ENCODE data around the gene NEURL2.

GRCh38 chr20:45905505-45906079 lies 14.6 kb upstream of the NEURL2 start:
- TF ChIP-seq POU6F1 (CRISPR knock-in tag; IDR thresholded peaks at IDR 0.05; ENCODE audit: borderline replicate concordance, low read depth) (no peak), ISL1 (CRISPR knock-in tag; IDR thresholded peaks at IDR 0.05) (no peak), ARNTL (CRISPR knock-in tag; IDR thresholded peaks at IDR 0.05; ENCODE audit: borderline replicate concordance, low read depth) (no peak), RARB (CRISPR knock-in tag; IDR thresholded peaks at IDR 0.05) (no peak), ZC3H10 (CRISPR knock-in tag; IDR thresholded peaks at IDR 0.05) (no peak)

Data from SK-N-SH treated with all-trans-retinoic acid at 6 μM for 48 hours (cell line).